ENCODE data around the gene AP3S1.
"Not testable (repeated sequence)": the region's sequence is repeated elsewhere in the genome, so short reads cannot be mapped to it uniquely, and the experiment has no call there.

Gene AP3S1

DNA sequence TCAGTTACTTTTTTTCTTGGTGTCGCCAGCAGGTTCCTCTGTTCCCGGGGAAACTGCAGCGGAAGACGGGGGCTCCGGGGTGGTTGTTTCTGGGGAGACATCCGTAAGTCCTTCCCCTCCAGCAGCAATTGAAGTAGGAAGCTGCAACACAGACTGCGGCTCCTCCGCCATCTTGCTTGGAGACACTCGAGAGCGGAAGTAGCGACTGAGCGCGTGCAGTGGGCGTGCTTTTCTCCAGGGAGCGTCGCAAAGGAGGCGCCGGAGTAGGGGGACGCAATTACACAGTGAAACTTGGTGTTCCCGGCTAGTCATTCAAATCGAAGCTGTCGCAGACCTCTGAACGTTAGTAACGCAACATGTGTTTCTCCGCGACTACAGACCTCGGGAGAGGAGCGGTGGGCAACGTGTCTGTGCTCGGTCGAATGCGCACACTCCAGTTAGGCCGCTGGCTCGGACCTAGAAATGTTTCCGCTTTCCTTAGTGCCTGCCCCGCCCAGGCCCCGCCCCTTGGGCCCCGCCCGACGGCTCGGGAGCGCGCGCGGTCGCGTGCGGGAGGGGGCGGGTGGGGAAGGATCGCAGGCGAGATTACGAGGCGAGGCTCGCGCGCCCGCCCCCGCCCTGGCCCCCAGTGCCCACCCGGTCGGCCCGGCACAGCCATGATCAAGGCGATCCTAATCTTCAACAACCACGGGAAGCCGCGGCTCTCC is at the start of gene AP3S1, which contains the start of gene ATG12:
Gene AP3S1, plus strand, starts transcription at position 554 of the 707 bp plus-strand sequence. Its CDS starts 103 bp downstream, at position 657.
Gene ATG12, minus strand, starts transcription at position 184 of the 707 bp plus-strand sequence. Its CDS starts 13 bp downstream, at position 171.
- DNase-seq, result peak; percentile 92

DNA sequence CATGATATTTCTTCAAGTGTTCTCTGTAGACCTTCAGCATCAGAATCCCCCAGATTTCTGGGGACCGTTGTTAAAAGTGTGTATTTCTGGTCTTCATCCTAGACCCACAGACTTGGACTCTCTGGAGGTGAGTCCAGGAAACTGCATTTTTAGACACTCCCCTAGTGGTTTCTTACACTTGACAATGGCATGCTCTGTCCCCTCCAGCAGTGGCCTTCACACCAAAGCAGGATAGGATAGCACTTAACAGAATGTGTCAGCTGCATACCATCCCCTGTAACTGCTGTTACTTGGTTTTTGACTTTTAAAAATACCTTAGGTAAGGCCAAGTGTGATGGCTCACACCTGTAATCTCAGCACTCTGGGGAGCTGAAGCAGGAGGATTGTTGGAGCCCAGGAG is 46.0 kb upstream of the AP3S1 start:
- no peak for DNase-seq

DNA sequence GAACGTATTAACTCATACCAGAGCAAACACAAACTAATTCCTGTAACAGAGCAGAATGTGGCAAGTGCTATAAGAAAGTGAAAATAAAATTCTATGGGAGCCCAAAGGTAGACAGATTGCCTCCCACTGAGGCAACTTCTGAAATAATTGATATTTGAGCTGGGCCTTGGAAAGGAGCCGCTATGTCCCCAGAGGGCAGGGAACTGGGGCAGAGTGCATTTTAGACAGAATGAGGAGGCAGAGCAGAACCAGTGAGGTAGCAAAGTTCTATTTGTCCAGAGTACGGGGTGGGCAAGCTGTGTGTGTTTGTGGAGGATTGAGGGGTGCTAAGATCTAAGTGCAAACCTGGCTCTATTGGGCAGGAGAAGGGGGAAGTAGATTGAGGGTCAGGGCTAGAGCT is 45.1 kb upstream of the AP3S1 start:
- DNase-seq, result no peak

GRCh38 chr5:115798252-115798651 is 43.5 kb upstream of the AP3S1 start:
- no peak for DNase-seq

DNA sequence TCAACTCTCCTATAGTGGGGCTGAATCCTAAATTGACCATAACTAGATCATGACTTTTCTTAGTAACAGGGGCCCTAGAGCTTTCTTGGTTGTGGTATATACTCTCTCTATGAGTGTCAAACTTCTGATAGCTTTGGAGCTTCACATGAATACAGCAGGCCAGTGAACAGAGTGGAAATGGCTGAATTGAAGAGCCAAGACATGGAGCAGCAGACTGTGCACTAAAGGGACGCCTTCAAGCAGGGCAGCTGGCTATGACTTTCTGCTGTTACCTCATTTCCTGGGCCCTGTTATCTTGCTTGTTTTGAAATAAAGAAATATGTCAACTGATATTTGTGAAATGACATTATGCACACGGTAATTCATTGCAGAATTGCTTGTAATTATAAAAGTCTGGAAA is 41.6 kb upstream of the AP3S1 start:
- DNase-seq, result no peak

DNA sequence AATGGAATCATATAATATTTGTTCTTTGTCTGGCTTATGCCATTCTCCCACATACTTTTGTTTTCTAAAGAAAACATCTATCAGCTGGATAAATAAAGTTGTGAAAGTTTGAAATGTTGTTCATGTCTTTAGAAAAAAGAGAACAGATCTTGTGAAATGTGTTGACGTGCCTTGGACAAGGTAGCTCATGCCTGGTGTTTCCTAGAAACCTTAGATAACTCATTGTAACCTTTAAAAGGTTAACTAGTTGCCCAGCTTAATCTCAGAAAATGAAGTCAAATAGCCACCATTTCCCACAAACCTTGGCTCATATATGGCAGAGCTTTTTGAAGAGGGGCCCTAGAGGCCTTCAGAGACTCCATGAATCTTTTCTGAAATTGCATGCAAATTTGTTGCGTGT is 40.6 kb upstream of the AP3S1 start:
- DNase-seq, result no peak

DNA sequence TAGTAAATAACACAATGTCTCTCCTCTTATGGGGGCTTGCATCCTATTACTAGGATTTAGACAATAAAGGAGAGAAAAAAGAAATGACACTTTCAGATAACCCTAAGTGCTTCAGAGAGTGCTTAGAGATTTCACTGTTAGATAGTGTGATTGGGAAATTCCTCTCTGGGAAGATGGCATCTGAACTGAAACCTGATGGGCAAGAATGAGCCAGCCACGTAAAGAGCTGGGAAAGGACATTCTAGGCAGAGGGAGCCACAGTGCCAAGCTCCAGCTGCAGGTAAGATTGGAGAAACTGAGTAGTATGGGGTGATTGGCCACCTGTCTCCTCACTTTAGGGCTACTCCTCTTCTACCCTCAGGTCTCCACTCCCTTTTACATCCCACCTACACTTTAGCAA is 39.8 kb upstream of the AP3S1 start:
- no peak for DNase-seq

DNA sequence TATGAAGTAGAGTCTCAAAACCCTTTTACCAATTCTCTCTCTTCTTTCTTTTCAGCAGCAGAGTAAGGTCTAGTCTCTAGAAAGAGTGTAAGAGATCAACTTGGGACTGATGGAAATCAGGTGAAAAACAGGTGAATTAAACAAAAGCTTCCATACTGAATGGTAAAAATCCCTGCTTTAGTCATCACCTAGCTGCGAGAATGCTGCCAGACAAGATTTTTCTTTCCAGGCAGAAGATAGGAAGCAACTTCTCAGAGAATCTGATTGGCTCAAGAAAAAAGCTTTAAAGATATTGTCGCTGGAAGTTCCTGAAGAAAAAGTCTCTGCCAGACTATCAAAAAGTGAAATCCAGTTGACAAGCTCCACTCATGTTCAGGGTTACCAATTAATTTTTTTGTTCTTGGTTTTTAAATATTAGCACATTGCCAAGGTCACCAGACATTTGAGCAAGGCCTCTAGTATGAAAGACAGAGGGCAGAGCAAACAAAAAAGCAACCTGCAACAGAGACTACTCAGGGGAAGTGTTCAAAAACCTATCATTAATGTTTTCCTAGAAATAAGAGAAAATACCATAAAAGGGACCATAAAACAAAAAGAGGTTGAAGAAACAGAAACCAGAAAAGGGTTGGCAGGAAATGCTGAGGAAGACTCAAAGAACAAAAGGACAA is 34.6 kb upstream of the AP3S1 start:
- no peak for DNase-seq

- DNase-seq, result no peak
Measured at GRCh38 chr5:115807654-115808052, 34.1 kb upstream of the AP3S1 start.

DNA sequence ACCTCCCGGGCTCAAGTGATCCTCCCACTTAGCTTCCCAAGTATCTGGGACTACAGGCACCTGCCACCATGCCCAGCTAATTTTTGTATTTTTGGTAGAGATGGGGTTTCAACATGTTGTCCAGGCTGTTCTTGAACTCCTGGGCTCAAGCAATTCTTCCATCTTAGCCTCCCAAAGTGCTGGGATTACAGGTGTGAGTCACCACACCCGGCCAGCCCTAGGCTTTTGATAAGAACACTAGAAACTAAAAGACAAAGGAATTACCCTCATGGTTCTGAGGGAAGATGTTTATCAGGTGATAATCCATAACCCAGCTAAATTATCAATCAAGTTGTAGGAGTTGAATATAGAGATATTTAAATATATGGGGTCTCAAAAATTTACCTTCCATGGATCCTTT is 33.7 kb upstream of the AP3S1 start:
- not testable (repeated sequence) for DNase-seq

DNA sequence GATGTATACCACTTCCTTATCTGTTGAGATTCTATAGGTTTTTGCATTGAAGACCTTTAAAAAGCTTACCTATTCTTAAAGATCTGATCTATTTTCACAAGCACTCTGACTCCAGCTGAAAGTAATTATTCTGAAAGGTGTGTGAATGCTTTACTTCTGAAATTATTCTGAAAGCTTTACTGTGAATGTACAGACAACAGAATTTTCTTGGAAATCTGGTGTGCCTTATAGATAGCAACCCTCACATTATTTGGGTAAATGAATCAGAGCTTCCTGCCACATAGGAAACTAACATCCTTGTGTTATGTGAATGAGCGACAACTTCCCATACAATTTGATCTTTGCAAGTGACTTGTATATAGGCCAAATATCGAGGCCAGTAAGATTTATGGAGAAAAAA is 31.8 kb upstream of the AP3S1 start:
- DNase-seq, result no peak

- no peak for DNase-seq
Measured at GRCh38 chr5:115810761-115811160, 31.0 kb upstream of the AP3S1 start.

DNA sequence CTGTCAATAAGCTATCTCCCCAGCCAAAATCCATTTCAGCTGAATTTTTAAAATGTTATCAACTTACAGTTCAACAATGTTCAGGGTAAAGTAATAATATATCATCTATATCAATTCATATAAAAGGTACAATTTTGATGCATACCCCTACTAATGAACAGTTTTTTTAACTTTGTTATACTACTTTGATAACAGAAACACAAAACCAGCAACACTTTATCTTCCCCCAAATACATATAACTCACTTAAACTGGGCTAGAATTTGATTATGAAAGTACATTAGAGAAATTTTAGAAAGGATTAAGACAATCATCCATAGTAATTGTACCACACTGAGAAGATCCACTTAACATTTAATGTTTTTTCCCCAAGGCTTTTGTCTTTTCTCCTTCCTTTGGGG is 30.3 kb upstream of the AP3S1 start:
- DNase-seq, result no peak

DNA sequence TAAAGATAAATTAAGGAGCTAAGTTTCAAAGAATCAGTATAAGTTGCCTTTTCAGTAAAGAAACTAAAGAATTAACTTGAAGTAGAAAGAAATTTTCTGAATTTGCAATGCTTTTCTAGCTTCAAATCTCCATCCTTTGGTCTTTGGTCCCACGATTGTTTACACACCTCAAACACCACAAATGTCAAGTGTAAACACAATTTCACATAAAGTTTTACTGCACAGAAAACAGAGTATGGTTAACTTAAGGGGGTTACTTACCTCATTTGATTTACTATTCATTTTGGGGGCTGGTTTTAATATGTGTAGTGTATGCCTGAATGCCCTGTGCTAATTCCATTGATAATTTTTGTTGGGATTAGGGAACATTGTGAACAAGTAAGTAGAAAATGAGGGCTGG is 29.4 kb upstream of the AP3S1 start:
- no peak for DNase-seq

- DNase-seq, result no peak
Measured at GRCh38 chr5:115813719-115814118, 28.0 kb upstream of the AP3S1 start.

GRCh38 chr5:115815006-115815692 is 26.6 kb upstream of the AP3S1 start:
- no peak for DNase-seq

- DNase-seq, result no peak
Measured at GRCh38 chr5:115815693-115816225, 26.0 kb upstream of the AP3S1 start.

DNA sequence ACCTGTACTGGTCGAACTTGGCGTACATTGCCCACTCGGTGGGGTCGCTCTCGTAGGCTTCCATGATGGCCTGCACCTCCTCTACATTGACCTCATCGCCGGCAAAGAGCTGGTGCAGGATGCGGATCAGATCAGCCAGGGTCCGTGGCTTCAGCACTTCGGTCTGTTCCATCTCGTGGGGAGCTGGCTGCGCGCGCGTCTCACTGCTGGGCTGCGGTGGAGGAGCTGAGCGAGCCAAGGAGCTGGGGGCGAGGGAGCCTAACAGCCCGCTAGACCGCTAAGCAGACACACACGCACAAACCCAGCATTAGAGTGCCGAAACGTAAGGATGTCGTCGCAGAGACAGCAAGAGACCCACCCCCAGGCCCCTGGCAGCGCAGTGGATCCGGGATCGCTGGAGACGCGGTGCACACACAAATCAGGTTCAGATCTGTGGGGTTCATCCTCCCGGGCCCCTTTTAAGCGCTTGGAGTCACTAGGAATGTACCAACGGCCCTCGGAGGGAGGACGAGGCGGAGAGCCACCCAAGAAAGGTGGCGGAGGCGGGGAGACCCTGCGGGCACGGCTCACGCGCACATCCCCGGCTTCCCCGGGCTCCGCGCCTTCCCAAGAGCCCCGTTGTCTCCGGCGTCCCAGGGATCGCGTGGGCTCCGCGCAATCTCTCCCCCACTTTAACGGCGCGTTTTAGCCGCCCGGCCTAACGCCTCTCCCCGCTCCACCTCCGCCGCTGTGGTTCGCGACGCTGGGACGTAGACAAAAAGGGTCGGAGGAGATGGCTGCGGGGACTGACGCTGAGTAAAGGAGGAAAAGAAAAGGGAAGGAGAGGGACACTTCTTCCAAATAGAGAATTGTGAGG is 25.3 kb upstream of the AP3S1 start, which contains the start of gene CDO1:
Gene CDO1, minus strand, starts transcription at position 434 of the 856 bp plus-strand sequence. Its CDS starts 262 bp downstream, at position 172.
- DNase-seq, result no peak

DNA sequence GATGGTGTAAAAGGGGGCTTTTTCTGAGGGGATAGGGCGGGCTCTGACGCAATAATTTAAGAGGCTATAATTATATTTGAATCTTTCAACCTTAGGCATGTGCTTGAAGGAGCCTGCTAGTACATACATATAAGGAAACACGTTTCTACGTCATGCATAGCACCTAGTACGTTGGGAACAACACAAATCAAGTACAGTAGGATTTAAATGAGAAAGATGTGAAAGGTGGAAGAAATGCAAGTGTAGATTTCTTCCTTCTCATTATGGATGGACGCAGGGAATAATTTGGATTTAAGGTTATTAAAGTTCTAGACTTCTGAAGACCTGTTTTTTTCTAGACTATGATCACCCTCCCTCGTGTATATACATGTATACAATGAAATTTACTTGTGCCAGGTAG is 24.3 kb upstream of the AP3S1 start:
- no peak for DNase-seq

DNA sequence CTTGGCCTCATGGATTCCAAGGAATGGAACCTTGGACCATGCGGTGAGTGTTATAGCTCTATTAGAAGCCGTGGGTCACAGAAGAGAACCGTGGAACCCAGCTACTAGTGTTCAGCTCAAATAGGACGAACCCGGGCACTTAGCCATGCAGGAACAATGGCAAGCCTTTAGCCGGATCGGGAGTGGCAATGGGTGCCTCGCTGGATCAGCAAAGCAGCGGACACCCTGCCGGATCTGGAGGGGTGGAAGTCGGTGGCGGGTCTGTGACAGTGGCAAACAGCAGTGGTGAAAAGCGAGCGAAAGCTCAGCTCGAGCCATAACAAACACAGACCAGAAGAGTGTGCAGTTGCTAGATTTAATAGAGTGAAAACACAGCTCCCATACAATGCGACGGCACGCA is 22.9 kb upstream of the AP3S1 start:
- DNase-seq, result no peak

- no peak for DNase-seq
Measured at GRCh38 chr5:115820846-115821245, 20.9 kb upstream of the AP3S1 start.

- not testable (repeated sequence) for DNase-seq
Measured at GRCh38 chr5:115824983-115825382, 16.8 kb upstream of the AP3S1 start.

GRCh38 chr5:115825948-115826347 is 15.8 kb upstream of the AP3S1 start:
- no peak for DNase-seq

Measured in CD4-positive, alpha-beta T cell treated with Interleukin-10 for 1 hour (primary cell).